Spleen (tissue), 11 donors: Measurements from ENCODE around the gene GNAT1. TPM values are rescaled to one million over a fixed set of nuclear protein-coding genes. Genes with fewer than 3 reads are reported as not detected.
A peak's percentile ranks its signal among the peaks of the same experiment; 100 is the strongest.

Source experiments
- DNase-seq: peaks from one replicate; pipeline ENCODE4 v3.0.0-alpha.2; 2020
- H3K27ac ChIP-seq, 8 donors: fragments of 200-600 bp; sonication (generic) in 7 of 8; 1 replicate in 4 of 8; 2 replicates in 4 of 8; pipeline versions ENCODE4 v1.5.0 to v1.8.0; 2016 to 2021; ENCODE audit warnings: inconsistent platforms in 4 of 8, mild to moderate bottlenecking in 4 of 8, moderate library complexity in 1 of 8
- H3K27me3 ChIP-seq, 7 donors: fragments of 200-600 bp; sonication (generic) in 6 of 7; replicated peaks in 1 of 7; 1 replicate in 4 of 7; 2 replicates in 3 of 7; pipeline versions ENCODE4 v1.5.0 to v1.8.0; 2016 to 2021; ENCODE audit warnings: inconsistent platforms in 3 of 7, mild to moderate bottlenecking in 1 of 7
- H3K36me3 ChIP-seq, 6 donors: fragments of 200-600 bp; sonication (generic) in 5 of 6; 1 replicate in 4 of 6; 2 replicates in 2 of 6; pipeline versions ENCODE4 v1.5.0 to v1.8.0; 2016 to 2021; ENCODE audit warnings: inconsistent platforms in 2 of 6
- H3K4me1 ChIP-seq, 6 donors: fragments of 200-600 bp; sonication (generic) in 5 of 6; 1 replicate in 3 of 6; 2 replicates in 3 of 6; pipeline versions ENCODE4 v1.5.0 to v1.8.0; 2016 to 2021; ENCODE audit warnings: inconsistent platforms in 3 of 6
- H3K4me3 ChIP-seq, 8 donors: fragments of 200-600 bp; sonication (generic) in 7 of 8; 1 replicate in 4 of 8; 2 replicates in 4 of 8; pipeline versions ENCODE4 v1.5.0 to v1.8.0; 2016 to 2021; ENCODE audit warnings: inconsistent platforms in 4 of 8, mild to moderate bottlenecking in 4 of 8, moderate library complexity in 2 of 8
- H3K9me3 ChIP-seq, 8 donors: fragments of 200-600 bp; sonication (generic) in 7 of 8; 1 replicate in 4 of 8; 2 replicates in 4 of 8; pipeline versions ENCODE4 v1.5.0 to v1.8.0; 2016 to 2021; ENCODE audit warnings: inconsistent platforms in 4 of 8
- POLR2A ChIP-seq, 3 donors: fragments of 450-650 bp; IDR thresholded peaks; one replicate each; pipeline ENCODE4 v1.5.1; 2017; ENCODE audit warnings: antibody characterized with exemption in 3 of 3, mild to moderate bottlenecking in 1 of 3
- POLR2AphosphoS5 ChIP-seq, 3 donors: sonication (generic); formaldehyde crosslinking; IDR thresholded peaks; one replicate each; pipeline ENCODE4 v1.5.1; 2017; ENCODE audit warnings: antibody characterized with exemption in 3 of 3
- WGBS, 5 donors: extraction: QIAGEN DNeasy Blood & Tissue Kit in 3 of 5; methylation state at CpG; one replicate each; pipeline versions ENCODE4 v1.1.5 to v1.1.7; 2013 to 2018; 5-methylcytosine and 5-hydroxymethylcytosine counted together
- intact Hi-C: fragments of 100-400 bp; cut with DNase I; formaldehyde crosslinking; loops from one replicate; pipeline ENCODE4 v1.15.0; 2023; ENCODE audit warnings: low total_unique reads
- polyA plus RNA-seq, 3 donors: library from polyadenylated mRNA; stranded (reverse); fragments of 200-250 nt; gene quantifications; one replicate each; pipeline ENCODE4 v1.2.1, GENCODE V29; 2013
- total RNA-seq, 7 donors: library from RNA; depleted of rRNA in 3 of 7; stranded (reverse); fragments of >200 nt in 3 of 7; fragmentation: NEBNext Ultra II Directional in 4 of 7; extraction: Animal tissue kit (Norgen Biotek cat#: 25700) in 4 of 7; gene quantifications; one replicate each; pipeline versions ENCODE4 v1.1.0 to v1.2.1, GENCODE V29; 2016 to 2021
- TF ChIP-seq, protein P1 (sequence below), 11 experiments: fragments of 200-600 bp in 7 of 11; fragments of 450-650 bp in 4 of 11; sonication (generic) in 4 of 11; IDR thresholded peaks in 8 of 11; conservative IDR thresholded peaks in 3 of 11; 1 replicate in 7 of 11; 2 replicates in 4 of 11; pipeline versions ENCODE4 v1.4.0 to v1.8.0; 2016 to 2021; ENCODE audit warnings: antibody characterized with exemption in 11 of 11, inconsistent platforms in 4 of 11, mild to moderate bottlenecking in 1 of 11
- donor health status: healthy with polysubstance abuse.
- donor health status: DM: no; HTN: no; CAD: no; lungs with moderate emphysema.
- donor health status: DM: no; HTN: no; CAD: no.
- donor health status: Bipolar disorder and iron deficiency.
- donor health status: healthy.
- donor health status: DM: no; HTN: no; CAD: no.
- donor health status: DM: yes; HTN: yes; CAD: no.

GNAT1 gene
- total and polyA plus RNA-seq, 10 donors, result 0.05 to 0.44 (median 0.18) TPM; not detected in 7

DNA sequence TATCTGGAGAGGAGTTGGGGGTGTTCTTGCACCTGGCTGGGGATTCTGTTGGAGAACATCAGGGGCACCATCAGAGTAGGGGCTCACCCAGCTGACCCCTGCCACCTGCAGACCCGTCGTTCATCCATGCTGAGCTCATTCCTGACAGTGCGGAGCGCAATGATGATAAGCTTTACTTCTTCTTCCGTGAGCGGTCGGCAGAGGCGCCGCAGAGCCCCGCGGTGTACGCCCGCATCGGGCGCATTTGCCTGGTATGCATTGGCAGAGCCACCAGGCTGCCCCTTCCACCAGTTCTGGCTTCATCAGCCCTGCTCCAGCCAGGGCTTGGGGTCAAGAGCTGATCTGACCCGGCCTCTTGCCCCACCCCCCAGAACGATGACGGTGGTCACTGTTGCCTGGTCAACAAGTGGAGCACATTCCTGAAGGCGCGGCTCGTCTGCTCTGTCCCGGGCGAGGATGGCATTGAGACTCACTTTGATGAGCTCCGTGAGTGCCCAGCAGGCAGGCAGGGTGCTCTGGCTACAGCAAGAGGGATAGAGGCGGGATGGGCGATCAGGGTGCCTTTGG, 8.8 kb upstream of the GNAT1 start:
- H3K36me3 ChIP-seq, result peaks cover 0 to 64% (median 19%) of the 10 kb centered on the region in 6 donors
- no peaks in the 10 kb centered on the region for H3K27me3 ChIP-seq
- DNase-seq, result no peak
- intact Hi-C loops, result no loop called here
- peak overlapping the region in 1 of 8 donors; percentile 1 for H3K27ac ChIP-seq
- no peaks in the 10 kb centered on the region for H3K9me3 ChIP-seq
- H3K4me1 ChIP-seq, result peaks cover 0 to 5% (median 3%) of the 10 kb centered on the region in 6 donors
- no peak overlapping the region for H3K4me3 ChIP-seq
- peak in 2 of 3 donors; percentile 20 to 41 for TF ChIP-seq POLR2AphosphoS5 (IDR thresholded peaks at IDR 0.05)
- TF ChIP-seq, protein P1, sequence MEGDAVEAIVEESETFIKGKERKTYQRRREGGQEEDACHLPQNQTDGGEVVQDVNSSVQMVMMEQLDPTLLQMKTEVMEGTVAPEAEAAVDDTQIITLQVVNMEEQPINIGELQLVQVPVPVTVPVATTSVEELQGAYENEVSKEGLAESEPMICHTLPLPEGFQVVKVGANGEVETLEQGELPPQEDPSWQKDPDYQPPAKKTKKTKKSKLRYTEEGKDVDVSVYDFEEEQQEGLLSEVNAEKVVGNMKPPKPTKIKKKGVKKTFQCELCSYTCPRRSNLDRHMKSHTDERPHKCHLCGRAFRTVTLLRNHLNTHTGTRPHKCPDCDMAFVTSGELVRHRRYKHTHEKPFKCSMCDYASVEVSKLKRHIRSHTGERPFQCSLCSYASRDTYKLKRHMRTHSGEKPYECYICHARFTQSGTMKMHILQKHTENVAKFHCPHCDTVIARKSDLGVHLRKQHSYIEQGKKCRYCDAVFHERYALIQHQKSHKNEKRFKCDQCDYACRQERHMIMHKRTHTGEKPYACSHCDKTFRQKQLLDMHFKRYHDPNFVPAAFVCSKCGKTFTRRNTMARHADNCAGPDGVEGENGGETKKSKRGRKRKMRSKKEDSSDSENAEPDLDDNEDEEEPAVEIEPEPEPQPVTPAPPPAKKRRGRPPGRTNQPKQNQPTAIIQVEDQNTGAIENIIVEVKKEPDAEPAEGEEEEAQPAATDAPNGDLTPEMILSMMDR (IDR thresholded peaks at IDR 0.05 in 8 of 11, conservative IDR thresholded peaks at IDR 0.05 in 3 of 11), result no peak
- 90 to 96% (median 91%) methylated on average over 26 of the region's 26 CpGs for WGBS, 5 donors

DNA sequence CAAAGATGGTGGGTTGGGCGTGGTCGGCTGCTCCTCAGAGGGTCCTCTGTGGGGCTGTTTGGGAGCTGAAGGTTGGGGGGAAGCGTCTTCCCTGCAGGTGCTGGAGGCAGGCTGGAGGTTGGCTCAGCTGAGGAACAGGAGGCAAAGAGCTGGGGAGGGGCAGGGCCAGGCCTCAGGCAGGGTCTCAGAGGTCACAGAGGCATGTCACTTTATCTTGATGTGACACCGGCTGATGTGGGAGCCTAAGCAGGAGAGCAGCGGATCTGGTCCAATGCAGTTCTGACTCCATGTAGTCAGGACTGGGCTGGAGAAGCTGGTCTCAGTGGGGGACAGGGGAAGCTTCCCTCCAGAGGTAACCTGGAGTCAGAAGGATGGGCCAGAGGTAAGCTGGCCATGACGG, 7.7 kb upstream of the GNAT1 start:
- peaks cover 0 to 75% (median 21%) of the 10 kb centered on the region in 6 donors for H3K36me3 ChIP-seq
- 74 to 92% (median 91%) methylated on average over 6 of the region's 6 CpGs for WGBS, 5 donors
- no peak overlapping the region for H3K27ac ChIP-seq
- H3K9me3 ChIP-seq, result no peaks in the 10 kb centered on the region
- no peaks in the 10 kb centered on the region for H3K4me1 ChIP-seq
- TF ChIP-seq, protein P1 (IDR thresholded peaks at IDR 0.05 in 8 of 11, conservative IDR thresholded peaks at IDR 0.05 in 3 of 11), result no peak
- TF ChIP-seq POLR2A (IDR thresholded peaks at IDR 0.05) (no peak), POLR2AphosphoS5 (IDR thresholded peaks at IDR 0.05) (no peak)
- DNase-seq, result no peak
- no peak overlapping the region for H3K4me3 ChIP-seq
- intact Hi-C loops, result no loop called here
- H3K27me3 ChIP-seq, result no peaks in the 10 kb centered on the region

DNA sequence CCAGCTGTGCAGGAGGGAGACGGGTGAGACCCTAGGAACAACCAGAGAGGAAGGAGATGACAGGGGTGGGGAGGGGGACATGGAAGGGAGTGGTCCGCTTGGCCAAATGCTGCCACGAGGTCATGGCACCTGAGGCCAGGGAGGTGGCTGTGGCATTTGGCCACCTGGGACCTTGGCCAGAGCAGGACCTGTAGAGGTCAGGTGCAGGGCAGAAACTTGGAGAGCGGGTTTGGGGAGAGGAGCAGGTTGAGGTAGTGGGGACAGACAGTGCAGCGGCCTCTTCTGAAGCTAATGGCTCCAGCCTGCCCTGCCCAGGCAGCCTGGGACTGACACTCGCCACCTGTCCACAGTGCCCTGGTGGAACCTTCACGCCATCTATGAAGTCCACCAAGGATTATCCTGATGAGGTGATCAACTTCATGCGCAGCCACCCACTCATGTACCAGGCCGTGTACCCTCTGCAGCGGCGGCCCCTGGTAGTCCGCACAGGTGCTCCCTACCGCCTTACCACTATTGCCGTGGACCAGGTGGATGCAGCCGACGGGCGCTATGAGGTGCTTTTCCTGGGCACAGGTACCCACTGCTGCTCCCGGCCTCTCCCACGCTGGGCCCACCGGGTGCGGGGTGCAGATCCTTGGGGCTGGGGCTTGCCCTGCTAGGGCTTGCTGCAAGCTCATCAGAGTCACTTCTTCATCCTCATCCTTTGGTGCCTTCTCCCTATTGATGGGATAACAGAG, 7.0 kb upstream of the GNAT1 start:
- Histone ChIP-seq H3K27me3 (no peaks in the 10 kb centered on the region), H3K27ac (no peak overlapping the region), H3K4me1 (peaks cover 0 to 6% (median 0%) of the 10 kb centered on the region in 6 donors), H3K9me3 (no peaks in the 10 kb centered on the region), H3K4me3 (no peak overlapping the region), H3K36me3 (peaks cover 0 to 75% (median 21%) of the 10 kb centered on the region in 6 donors)
- WGBS, 5 donors, result 91 to 94% (median 93%) methylated on average over 11 to 21 of the region's 21 CpGs
- TF ChIP-seq POLR2A (IDR thresholded peaks at IDR 0.05), result no peak
- TF ChIP-seq POLR2AphosphoS5 (IDR thresholded peaks at IDR 0.05), result no peak
- TF ChIP-seq, protein P1 (IDR thresholded peaks at IDR 0.05 in 8 of 11, conservative IDR thresholded peaks at IDR 0.05 in 3 of 11), result no peak
- intact Hi-C loops, result no loop called here
- no peak for DNase-seq

DNA sequence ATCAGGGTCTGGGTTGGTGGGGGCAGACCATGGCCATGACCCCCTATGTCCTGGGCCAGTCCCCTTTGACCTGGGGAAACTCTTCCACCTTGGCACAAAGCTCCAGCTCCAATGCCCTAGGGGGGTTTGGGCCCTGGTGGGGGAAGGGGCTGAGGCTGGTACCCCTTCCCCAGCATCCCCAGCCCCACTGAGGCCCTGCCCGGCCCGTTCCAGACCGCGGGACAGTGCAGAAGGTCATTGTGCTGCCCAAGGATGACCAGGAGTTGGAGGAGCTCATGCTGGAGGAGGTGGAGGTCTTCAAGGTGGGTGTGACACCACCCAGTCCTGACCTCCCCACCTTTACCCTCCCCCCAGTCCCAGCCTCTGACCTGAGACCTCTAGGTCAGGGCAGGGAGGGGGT, 6.2 kb upstream of the GNAT1 start:
- Histone ChIP-seq H3K27ac (no peak overlapping the region), H3K4me1 (peaks cover 0 to 6% (median 0%) of the 10 kb centered on the region in 6 donors), H3K9me3 (no peaks in the 10 kb centered on the region), H3K27me3 (no peaks in the 10 kb centered on the region), H3K36me3 (peaks cover 0 to 75% (median 21%) of the 10 kb centered on the region in 6 donors), H3K4me3 (no peak overlapping the region)
- 94 to 98% (median 97%) methylated on average over 4 of the region's 4 CpGs; no CpG with 5 or more reads in 2 of the 5 donors for WGBS, 5 donors
- TF ChIP-seq, protein P1 (IDR thresholded peaks at IDR 0.05 in 8 of 11, conservative IDR thresholded peaks at IDR 0.05 in 3 of 11), result no peak
- TF ChIP-seq POLR2AphosphoS5 (IDR thresholded peaks at IDR 0.05) (no peak), POLR2A (IDR thresholded peaks at IDR 0.05) (no peak)
- DNase-seq, result no peak
- intact Hi-C loops, result loop anchor here (5.0 kb wide), 1 partner anchor 63 kb away; no protein-coding TSS in a partner anchor
